GM19351 (cell line): Measurements from ENCODE around the gene PHLPP1.

ENCODE experiments used
- ATAC-seq: cut with Tn5 transposase; IDR thresholded peaks from one replicate; pipeline ENCODE4 v1.9.1; 2021; ENCODE audit warnings: mild to moderate bottlenecking, moderate library complexity; ENCODE audit not compliant: unreplicated experiment

PHLPP1 gene

DNA sequence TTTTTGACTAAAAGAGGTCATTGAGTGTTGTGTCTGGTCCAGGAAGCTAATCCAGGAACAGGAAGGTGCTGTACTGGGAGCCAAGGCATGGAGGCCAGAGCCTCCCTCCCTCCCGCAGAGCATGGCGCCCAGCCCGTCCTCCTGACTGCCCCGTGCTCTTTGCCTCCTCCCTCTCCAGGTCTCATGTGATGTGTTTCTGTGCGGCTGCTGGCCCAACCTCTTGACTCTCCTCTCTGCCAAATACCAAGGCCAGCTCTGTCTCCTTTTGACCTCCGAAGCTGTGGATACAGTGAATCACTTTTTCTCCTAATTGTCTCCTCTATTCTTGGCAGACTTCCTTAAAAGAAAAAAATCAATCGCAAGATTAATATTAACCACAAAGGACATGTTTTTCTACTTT lies 284.1 kb downstream of the PHLPP1 start:
- no peak for ATAC-seq

DNA sequence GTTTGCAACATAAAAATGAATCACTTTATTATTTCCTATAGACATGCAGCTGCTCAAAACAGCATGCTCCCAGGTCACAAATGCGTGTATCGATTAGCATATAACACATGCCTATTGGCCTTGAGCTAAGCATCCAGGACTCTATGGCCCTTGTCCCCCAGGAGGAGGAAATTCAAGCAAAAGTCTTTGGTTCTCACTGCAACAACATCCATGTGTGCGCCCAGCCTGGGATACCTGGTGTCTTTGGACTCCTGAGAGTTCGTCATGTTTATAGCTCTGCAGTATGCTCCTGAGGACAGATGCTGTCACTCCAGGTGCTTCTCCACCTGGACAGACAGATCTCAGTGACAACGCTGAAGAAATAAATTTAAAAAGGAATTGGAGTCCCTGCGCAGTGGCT lies 284.6 kb downstream of the PHLPP1 start:
- ATAC-seq: no peak

DNA sequence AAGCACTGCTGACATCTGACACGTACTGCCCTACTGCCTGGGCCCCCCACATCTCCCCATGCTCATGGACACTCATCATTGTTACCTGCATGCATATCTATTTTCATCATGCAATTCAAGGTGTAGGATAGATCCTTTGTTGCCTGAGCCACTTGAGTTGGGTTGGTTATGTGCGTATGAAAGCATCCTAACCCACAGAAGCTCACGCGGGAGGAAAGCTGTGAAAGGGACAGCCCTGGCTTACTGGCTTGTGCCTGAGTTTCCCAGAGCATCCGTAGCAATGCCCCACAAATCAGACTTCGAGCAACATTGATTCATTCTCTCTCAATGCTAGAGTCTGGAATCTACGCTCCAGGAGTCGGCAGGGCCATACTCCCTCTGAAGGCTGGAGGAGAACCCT lies 285.5 kb downstream of the PHLPP1 start:
- ATAC-seq: no peak

DNA sequence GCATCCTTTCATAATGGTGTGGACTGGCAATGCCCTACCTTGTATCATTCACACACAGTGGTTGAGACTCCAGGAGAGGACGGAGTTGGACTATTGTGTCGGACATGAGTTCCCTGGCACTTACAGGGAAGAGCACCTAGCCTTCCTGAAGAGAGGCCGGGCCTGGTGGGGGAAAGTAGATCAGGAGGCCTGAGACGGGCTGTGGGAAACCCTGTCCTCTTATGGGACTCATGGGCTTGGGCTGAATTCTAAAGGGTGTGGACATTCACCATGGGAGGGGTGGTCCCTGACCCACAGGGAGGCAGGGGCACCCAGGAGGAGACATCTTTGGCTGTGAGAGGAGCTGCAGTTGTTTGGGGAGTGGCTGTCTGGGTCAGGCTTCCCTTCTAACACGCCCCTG lies 286.5 kb downstream of the PHLPP1 start:
- ATAC-seq: no peak

DNA sequence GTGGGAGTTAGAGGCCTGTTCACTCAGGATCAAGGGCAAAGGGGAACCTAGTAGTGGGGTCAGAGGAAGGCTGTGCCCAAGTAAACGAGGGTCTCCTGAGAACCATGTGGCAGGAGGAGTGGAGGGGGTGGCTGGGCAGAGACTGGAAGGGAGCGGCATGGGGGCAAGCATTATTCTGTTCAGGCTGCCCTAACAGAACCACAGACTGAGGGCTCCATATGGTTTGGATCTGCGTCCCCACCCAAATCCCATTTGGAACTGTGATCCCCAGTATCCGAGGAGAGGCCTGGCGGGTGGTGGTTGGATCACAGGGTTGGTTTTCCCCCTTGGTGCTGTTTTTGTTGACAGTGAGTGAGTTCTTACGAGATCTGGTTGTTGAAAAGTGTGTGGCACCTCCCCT lies 287.0 kb downstream of the PHLPP1 start:
- no peak for ATAC-seq

DNA sequence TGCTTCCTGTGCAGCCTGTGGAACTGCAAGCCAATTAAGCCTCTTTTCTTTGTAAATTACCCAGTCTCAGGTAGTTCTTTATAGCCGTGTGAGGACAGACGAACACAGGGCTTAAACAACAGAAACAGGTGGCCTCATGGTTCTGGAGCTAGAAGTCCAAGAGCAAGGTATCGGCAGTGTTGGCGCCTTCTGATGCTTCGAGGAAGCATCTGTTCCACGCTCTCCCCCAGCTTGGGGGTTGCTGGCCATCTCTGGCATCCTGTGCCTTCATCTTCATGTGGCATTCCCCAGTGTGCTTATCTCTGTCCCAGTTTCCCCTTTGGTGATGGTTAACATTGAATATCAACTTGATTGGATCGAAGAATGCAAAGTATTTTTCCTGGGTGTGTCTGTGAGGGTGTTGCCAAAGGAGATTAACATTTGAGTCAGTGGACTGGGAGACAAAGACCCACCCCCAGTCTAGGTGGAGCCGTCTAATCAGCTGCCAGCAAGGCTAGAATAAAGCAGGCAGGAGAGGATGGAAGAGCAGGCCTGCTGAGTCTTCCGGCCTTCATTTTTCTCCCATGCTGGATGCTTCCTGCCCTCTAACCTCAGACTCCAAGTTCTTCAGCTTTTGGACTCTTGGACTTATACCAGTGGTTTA lies 287.6 kb downstream of the PHLPP1 start:
- no peak for ATAC-seq

DNA sequence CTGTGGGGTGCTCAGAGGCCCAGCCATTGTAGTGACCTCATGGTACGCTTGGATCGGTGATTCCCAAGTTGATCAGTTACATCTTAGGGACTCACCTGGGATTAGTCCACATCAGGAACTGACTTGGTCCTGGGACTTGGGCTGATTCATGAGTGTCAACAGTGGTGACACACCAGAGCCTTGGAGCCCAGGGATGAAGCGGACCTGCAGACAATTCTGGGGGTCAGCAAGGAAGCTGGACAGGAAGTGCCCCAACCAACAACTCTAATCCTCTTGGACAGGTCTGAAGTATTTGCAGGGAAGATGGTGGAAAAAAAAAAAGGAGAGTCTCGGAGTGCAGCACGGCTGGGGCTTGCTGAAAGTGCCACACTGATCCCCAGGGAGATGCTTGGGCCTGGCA lies 288.6 kb downstream of the PHLPP1 start:
- ATAC-seq: no peak

DNA sequence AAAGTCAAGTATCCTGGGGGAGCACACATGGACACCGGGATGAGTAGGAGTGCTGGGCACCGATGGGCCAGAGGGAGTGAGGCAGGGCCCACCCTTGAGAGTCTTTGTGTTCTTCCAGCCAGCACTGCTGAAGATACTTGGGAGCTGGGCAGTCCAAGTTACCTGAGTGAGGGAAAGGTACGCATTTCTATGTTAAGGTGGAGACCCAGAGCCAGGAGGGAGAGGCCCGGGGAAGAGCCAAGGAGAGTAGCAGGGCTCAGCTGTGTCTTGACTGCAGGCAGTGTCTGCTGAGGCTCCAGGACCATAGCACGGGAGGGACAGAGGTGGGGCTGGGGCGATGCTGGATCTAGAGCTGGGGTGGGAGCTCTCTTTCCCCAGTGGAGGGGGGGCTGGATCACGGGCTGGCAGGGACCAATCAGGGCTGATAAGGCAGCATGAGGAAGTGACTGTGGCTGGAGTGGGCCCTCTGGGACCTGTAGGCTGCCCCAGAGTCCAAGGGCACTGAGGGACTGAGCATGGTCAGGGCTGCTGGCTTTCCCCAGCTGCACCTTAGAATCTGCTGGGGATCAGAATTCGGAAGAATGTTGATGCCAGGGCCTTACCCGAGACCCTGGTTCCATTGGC lies 289.2 kb downstream of the PHLPP1 start:
- ATAC-seq: no peak

DNA sequence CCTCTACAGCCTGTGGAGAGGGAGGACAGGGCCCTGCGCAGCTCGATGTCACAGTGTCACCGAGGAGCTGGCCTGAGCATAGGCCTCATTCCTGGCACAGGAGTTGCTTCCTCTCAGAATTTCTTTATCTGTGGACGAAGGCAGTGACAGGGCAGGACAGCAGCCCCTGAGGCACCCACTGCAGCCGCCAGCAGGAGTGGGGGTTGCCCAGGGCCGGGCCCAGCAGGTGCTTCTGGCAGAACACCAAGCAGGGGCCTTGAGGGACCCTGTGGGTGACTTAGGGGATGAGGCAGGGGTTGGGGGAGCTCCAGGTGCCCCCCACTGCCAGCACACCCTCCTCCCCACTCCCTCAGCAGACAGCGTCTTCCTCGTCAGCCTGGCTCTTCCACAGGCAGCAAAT lies 290.0 kb downstream of the PHLPP1 start:
- no peak for ATAC-seq

DNA sequence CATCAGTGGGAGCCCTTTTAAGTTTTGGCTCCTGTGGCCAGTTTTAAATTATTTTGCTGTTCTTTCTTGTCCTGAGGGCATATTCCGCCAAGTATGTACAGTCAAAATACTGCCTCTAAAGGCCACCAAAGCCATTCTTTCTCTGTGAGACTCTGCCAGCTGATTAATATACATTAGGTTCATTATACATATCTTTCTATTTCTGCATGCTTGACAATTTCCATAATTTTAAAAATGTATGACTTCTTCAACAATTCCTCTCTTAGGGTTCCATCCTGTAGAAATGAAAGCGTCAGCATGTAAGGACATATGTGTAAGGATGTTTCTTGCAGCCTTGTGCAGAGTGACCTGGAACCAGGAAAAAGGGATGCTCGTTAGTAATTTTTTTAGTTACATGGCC lies 291.9 kb downstream of the PHLPP1 start:
- no peak for ATAC-seq

DNA sequence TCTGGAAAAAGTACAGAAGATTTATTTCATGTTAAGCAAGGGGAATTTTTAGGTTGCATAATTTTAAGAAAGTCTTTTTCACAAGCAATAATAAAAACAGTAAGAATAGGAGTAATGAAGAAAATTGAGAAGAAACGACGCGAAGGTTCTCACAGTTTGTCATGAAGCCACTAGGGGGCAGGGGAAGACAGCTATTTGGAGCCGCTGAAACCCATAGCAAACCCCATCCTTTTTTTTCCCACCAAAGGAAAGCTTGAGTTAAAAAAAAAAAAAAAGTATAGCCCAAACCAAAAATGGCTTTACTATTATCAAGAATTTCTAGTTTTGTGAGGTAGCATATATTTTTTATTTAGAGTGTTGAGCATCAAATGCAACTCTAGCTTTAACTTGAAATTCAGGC lies 300.9 kb downstream of the PHLPP1 start:
- ATAC-seq: no peak

DNA sequence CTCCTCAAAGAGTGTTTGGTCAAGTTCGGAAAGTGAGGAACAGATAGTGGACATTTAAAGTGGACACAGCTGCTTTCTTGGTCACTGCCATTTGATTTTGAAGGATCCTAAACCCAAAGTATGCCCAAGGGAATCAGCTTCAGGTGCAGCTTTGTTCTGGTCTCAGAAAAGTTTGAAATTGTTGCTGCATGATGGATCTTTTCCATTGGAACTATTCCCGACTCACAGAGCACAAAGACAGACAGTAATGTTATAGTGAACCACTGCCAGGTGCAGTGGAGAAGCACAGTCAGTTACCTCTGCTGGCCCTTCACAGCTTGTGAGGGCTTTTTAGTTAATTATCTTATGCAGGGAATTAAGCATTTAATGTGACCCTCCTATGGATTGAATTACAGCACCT lies 301.7 kb downstream of the PHLPP1 start:
- no peak for ATAC-seq

DNA sequence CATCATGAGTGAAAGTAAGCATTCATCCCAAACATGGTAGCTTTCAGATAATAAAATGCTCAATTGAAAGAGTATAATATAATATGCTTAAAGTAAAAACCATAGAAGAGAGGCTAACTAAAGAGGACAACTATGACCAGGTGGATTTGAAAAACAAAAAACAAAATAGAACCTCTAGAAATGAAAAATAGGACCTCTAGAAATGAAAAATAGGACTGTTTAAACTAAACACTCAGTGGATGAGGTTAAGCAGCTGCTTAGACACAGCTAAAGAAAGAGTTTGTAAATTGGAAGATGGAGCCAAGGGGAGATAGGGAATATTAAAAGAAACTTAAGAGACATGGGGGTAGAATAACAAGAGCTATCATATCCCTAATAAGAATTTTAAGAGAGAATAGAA lies 302.6 kb downstream of the PHLPP1 start:
- ATAC-seq: no peak

DNA sequence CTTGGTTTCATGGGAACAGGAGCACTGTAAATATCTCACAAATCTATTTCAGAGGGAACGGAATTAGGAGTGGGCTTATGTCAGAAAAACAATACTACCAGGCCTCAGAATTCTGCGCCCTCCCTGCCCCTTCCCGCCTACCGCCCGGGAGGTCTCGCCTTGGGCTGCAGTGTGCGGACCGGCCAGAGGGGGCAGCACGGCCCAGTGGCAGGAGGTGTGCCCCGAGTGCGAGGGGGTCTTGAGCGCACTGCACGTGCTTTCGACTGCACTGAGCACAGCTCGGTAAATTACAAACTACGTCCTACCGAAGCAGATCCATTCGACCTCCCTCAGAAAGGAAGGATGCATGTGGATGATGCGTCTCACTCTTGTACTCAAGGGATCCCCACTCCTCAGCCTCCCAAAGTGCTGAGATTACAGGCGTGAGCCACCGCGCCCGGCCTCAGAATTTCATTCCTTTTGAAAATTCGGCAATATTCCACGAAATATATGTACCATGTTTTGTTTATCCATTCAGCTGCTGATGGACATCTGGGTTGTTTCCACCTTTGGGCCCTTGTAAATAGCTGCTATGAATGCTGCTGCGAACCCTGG lies 307.2 kb downstream of the PHLPP1 start:
- no peak for ATAC-seq

DNA sequence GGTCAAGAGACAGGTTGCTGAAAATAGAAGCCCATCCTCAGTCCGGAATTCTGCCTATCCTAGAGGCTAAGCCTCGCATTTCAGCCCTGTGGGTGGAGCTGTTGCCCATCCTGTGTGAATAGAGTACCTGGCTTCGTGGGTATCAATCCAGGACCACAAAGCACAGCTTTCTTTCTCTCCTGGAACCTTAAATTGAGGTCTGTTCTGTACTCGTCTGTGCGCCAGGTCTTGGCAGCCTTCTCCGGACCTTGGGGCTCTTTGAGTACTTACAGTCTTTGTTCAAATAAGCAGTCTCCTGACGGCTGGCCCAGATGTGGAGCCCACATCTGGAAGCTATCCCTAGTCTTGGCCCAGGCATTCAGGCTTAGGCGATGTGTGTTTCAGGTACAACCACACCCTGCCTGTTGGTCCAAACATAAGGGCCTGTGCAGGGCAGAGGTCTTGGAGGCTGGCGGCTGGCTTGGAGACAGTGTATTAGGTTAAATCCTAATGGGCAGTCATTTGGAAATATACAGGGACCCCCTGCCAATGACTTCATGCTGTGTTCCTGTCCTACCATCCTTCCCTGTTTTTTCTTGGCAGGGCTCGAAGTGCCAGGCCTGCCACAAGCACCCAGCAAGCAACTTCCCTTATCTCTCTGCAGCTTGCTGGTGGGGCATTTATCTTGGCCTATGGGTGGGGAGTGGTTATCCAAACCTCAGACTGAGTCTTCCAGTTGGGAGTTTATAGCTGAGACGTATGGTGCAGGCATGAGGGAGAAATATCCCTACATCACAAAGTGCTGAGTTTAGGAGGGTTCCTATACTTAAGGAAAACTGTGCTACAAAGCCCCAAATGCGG lies 310.1 kb downstream of the PHLPP1 start:
- ATAC-seq: no peak

DNA sequence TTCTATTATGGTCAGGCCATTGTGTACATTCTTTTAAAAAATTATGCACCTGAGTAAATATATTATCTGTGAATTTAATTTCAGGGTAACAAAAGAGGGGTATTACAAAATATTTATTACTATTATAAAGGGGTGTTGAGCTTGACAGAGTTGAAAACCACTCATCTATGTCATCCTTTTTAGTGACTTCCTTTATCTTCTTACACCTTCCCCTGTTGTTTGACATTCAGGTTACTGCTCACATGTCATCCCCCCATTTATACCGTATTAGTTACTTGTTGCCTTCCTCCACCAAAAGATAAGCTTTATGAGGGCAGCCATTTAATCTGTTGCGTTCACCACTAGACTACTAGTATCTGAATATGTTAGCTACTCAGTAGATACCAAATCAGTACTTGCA lies 313.0 kb downstream of the PHLPP1 start:
- no peak for ATAC-seq
